Germinal center (tissue), 1 donor: Measurements from ENCODE around the gene OAS3.
"Not testable (repeated sequence)": the region's sequence is repeated elsewhere in the genome, so short reads cannot be mapped to it uniquely, and the experiment has no call there.

Experiments
- DNase-seq: peaks from one replicate; pipeline ENCODE4 v3.0.0; 2012; ENCODE audit warnings: mixed read lengths, low spot score

Gene OAS3, protein sequence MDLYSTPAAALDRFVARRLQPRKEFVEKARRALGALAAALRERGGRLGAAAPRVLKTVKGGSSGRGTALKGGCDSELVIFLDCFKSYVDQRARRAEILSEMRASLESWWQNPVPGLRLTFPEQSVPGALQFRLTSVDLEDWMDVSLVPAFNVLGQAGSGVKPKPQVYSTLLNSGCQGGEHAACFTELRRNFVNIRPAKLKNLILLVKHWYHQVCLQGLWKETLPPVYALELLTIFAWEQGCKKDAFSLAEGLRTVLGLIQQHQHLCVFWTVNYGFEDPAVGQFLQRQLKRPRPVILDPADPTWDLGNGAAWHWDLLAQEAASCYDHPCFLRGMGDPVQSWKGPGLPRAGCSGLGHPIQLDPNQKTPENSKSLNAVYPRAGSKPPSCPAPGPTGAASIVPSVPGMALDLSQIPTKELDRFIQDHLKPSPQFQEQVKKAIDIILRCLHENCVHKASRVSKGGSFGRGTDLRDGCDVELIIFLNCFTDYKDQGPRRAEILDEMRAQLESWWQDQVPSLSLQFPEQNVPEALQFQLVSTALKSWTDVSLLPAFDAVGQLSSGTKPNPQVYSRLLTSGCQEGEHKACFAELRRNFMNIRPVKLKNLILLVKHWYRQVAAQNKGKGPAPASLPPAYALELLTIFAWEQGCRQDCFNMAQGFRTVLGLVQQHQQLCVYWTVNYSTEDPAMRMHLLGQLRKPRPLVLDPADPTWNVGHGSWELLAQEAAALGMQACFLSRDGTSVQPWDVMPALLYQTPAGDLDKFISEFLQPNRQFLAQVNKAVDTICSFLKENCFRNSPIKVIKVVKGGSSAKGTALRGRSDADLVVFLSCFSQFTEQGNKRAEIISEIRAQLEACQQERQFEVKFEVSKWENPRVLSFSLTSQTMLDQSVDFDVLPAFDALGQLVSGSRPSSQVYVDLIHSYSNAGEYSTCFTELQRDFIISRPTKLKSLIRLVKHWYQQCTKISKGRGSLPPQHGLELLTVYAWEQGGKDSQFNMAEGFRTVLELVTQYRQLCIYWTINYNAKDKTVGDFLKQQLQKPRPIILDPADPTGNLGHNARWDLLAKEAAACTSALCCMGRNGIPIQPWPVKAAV

DNA sequence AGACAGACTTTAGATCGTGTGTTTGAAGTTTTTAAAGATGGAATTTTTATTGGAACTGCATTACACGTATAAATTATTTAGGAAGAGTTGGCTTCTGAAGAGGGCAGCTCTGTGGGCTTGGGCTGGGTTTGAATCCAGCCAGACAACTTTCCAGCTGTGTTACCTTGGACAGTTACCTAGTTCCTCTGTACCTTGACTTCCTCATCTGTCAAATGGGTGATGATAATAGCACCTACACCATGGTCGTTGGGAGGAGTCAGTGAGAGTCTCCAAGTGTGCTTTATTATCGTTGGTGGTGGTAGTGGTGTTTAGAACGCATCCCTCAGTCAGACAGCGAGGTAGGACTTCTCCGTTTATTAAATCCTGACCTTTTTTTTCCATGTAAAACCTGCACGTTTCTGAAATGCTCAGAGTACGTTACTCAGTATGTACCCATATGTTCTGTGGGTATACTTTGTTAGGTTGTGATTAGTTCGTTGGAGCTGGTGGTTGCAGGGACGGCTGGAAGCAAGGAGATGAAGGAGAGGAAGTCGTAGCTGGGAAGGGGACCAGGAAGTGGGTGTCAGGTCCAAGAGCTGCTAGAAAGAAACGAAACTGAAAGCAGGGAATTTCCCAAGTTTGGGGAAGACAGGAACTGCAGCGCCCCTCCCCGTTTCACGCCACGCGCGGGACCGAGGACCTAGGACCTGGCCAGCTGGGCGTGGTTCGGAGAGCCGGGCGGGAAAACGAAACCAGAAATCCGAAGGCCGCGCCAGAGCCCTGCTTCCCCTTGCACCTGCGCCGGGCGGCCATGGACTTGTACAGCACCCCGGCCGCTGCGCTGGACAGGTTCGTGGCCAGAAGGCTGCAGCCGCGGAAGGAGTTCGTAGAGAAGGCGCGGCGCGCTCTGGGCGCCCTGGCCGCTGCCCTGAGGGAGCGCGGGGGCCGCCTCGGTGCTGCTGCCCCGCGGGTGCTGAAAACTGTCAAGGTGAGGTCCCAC lies at the start of gene OAS3:
TSS of gene OAS3 (plus strand) at position 734 of the 979 bp plus-strand sequence. CDS start at position 791, 57 bp downstream.
- peak; percentile 50 for DNase-seq

DNA sequence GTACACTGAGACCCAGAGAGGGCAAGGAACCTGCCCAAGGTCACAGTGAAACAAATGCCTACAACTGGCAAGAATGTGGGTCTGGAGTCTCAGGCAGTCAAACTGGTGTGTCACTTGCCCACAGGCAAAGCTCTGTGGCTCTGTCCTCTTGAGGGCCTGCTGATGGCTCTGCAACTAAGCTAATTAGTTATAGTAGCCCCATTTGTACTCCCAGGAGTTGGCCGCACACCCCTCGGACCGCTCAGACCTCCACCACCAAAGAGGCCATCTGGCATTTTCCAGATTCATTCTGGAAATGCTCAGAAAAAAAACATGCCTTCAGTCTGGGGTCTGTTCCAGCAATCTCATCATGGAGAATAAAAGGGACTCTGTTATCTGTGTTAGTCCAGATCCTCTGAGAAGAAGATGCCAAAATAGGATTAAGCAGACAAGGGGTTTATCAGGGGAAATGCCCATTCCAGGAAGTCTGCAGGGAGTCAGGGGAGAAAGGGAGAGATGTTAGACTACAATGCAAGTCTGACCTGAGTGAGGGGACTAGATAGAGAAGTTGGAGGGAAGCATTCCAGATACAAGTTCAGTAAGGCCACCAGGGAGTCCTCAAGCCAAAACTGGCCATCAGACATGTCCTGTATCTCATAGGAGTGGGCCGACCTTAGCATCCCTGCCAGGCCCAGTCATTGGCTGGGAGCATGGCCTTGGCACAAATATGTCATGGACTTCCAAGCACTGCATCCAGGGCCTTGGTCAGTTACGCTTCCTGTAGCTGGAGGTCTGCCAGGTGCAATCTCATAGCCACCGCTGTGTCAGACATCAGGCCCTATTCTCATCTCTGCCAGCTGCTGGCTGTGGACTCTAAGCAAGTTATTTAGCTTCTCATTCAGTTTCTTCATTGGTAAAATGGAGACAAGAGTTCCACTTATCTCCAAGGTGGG lies 46.9 kb upstream of the OAS3 start:
- DNase-seq: no peak

DNA sequence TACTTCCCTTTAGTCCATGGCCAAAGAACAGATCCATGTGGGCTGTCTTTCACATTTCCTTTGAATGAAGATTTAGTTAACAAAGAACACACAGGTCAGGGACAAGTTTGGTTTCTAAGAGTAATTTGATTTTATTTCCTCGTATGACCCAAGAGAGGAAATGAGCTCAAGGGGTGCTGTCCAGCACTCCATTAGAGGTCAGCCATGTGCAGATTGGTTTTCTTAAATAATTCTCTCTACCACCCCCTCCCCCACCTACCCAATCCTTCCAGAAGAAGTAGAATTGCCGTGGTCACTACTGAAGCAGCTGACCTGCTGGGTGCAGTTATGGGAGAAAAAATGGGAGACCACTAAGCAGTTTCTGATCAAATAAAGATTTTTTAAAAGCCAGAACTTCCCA lies 45.4 kb upstream of the OAS3 start:
- no peak for DNase-seq

DNA sequence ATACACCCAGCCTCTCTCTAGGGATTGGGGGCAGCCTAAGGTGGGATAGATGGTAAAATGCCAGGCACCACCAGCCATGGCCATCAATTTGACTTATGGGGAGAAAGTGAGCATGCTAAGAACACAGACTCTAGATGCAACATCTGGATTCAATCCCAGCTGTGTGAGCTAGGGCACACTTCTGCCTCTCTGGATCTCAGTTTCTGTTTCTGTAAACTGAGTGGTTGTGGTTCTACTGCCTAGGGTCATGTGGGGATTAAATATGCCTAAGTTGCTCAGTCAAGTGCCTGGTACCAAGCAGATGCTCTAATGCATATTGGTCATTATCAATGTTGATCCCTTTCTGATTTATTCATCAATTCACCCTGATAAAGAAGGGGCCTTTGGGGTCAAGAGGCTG lies 44.1 kb upstream of the OAS3 start:
- no peak for DNase-seq

DNA sequence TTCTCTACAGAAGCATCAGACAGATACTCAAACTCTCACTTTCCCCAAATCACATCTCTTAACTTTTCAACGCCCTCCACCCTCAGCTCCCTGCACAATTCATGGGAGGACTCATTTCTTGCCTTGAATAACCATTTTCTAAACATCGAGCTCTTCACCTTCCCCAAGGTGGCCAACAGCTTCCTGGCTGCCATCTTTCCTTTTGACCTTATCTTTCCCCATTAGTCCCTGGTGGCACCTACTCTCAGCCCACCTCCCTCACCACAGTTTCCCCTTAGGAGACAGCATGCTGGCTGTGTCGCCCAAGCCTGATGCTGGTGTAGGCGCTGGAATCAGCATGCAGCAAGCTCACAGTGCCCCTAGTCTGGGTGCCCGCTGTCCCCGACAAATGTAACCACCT lies 39.9 kb upstream of the OAS3 start:
- DNase-seq: no peak

DNA sequence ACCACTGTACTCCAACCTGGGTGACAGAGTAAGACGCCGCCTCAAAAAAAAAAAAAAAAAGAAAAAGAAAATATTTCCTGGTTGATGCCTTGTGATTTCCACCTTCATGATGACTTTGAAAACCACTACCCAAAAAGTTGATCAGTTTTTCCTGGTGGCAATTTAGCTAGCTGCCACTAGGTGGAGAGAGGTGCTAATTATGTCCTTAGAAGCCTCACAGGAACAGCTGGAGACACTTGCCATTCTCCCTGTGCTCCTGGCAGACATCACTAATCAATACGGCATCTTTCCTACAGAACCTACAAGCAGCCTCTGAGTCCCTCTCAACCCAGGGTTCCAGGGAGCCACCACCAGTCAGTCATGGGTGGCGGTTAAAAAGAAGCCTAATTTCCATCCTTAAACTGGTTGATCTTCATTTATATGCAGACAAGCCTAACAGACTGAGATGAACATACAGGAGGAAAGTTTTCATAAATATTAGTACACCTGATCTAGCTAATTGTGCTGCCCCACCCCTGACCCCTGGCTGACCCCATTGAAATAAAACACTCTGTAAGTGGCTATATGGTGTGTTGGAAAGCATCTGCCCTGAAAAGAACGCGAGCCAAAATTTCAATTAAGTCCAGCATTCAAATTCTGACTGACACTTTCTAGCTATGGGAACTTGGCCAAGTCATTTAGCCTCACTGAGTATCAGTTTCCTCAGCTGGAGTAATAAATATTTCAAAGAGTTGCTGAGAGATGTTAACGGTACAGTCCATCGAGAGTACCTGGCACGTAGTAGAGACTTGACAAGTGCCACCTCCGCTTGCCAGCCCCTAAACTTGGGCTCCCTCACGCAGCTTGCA lies 37.8 kb upstream of the OAS3 start:
- DNase-seq: peak; percentile 50

DNA sequence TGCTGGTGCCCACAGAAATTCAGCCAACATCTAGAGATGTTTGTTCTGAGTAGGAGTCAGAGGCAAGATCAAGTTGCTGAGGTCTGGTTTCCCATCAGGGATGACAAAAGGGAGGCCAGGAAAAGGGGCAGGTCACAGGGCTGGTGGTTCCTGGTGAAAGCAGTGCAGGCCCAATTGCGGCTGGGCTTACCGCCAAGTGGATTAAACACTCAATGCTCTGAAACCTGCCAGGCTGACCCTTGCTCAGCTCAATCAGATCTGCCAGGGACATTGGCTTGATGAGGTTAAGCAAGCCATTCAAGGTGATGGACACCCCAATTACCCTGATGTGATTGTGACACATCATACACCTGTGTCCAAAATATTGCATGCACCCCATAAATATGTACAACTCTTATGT lies 37.0 kb upstream of the OAS3 start:
- DNase-seq: no peak

DNA sequence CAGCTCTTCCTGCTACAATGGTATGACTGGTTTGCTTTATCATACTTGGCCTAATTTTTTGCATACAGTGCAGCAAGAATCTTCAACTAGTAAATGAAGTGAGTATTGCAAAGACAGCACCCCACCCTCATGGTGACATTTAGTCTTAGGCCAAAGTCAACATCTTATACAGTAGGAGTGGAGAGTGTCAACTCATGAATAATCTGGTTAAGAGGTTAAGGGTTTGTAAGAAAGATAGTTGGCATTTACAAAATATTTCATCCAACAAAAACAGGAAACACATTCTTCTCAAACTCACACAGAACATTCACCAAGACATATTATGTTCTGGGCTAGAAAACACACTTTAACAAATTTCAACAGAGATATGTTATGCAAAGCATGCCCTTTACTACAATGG lies 33.7 kb upstream of the OAS3 start:
- DNase-seq: no peak

DNA sequence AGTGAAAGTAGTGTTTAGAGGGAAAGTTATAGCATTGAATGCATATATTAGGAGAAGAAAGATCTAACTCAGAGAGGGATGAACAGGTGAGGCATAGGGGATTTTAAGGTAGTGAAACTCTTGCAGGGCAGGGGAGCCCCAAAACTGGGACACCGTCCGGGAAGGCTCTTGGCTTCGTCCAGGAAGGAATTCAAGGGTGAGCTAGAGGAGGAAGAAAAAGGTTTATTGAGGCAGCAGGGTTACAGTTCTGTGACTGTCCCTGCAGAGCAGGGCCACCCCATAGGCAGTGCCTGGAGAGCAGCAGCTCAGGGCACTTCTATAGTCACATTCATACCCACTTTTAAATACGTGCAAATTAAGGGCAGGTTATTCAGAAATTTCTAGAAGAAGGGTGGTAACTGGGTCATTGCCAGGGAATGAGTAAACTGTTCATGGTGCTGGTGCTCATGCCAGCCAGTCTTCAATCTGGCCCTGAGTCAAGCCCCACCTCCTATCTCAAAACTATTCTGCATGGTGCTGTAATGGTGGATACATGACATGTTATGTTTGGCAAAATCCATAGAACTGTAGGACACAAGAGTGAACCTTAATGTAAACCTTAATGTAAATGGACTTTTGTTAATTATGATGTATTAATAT lies 32.7 kb upstream of the OAS3 start:
- no peak for DNase-seq

DNA sequence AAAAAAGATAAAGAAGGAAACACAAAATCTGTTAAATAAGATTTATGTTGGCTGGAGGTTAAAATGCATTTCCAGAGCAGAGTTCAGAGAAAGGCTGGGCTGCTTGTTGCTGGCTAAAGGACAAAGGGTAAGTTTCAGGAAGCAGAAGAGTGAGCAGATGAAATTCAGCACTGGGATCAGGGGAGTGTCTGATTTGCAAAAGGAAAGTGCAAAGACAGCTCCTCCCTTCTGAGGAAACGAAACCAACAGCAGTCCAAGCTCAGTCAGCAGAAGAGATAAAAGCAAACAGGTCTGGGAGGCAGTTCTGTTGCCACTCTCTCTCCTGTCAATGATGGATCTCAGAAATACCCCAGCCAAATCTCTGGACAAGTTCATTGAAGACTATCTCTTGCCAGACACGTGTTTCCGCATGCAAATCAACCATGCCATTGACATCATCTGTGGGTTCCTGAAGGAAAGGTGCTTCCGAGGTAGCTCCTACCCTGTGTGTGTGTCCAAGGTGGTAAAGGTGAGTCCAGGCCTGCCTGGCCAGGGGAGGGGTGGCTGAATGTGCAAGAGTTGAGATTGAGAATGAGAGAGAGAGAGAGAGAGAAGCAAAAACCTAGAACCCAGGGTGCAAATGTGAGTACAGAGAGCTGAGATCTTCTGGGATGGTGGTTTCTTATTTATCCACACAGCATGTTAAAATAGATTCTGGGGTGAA lies 31.4 kb upstream of the OAS3 start, which contains the start of gene OAS1:
TSS of gene OAS1 (plus strand) at position 251 of the 703 bp plus-strand sequence. CDS start at position 329, 78 bp downstream.
- DNase-seq: peak; percentile 70

DNA sequence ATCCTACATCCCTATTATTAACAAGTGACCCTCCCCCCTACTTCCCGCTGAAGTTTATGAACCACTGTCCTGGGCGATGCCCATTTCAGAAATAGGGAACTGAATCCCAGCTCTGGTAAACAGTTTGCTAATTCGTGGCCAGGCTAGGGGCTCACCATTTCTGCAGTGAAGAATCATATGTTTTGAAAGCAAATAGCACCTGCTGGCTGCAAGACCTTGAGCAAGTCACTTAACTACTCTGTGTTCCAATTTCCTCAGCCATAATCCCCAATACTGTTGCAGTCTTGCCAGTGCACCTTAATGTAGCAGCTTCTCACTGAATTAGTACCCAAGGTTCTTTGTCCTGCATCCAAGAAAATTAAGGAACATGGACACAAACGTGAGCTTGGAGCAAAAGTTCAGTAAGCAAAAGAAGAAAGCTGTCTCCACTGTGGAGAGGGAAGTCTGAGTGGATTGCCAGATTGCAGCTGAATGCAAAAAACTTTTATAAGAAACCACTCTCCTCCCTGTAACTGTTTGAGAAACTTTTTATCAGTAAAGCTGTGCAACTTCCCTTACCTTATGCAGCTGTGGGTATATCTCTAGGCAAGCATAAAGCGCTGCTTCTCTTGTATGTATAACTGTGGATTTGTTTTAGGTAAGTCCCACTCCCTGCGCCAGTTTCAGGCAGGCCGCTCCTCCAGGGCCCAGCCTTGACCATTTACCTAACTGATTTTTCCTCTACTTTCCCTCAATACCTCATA lies 30.7 kb upstream of the OAS3 start:
- DNase-seq: peak; percentile 45

DNA sequence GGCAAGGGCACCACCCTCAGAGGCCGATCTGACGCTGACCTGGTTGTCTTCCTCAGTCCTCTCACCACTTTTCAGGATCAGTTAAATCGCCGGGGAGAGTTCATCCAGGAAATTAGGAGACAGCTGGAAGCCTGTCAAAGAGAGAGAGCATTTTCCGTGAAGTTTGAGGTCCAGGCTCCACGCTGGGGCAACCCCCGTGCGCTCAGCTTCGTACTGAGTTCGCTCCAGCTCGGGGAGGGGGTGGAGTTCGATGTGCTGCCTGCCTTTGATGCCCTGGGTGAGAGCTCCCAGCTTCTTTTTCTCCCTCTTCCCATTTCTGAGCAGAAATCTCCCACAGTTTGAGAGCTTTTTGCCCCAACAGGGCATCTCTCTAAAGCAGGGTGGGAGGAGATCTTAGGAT lies 29.7 kb upstream of the OAS3 start:
- no peak for DNase-seq

DNA sequence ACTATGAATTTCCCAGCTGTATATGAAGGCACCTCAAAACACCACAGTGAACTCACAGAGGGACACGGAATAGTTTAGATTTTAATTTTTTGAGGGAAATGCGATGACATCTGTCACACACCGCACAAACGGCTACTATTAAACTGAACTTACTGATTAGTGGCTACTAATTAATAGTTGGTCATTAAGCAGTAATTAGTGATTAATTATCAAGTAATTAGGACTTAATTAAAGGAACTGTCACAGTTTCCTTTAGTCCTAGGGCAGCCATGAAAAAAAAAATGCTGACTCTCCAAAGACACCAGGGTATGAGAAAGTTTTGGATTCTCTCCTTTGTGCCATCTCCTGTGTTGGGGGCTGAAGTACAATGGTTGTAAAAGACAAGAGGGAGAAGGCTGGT lies 28.6 kb upstream of the OAS3 start:
- no peak for DNase-seq

DNA sequence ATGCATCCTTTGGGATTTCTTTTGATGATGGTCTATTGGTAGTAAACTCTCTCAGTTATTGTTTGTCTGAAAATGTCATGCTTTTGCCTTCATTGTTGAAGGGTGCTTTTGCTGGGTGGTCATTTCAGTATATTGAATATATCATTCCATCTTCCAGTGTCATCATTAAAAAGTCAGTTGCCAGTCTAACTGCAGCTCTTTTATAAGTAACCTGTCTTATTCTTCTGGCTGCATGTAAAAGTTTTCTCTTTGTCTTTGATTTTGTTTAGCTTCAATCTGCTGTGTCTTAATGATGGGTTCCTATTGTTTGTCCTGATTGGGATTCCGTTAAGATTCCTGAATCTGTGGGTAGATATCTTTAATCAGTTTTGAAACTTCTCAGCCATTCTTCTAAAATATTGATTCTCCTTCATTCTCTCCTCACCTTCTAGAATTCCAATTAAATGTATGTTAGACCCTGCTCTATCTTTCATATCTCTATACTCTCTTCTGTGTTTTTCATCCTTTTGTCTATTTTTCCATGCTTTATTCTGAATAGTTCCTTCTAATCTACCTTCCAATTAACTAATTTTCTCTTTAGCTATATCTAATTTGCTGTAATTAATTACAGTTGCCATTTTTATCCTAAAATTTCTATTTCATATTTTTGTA lies 25.1 kb upstream of the OAS3 start:
- no peak for DNase-seq

DNA sequence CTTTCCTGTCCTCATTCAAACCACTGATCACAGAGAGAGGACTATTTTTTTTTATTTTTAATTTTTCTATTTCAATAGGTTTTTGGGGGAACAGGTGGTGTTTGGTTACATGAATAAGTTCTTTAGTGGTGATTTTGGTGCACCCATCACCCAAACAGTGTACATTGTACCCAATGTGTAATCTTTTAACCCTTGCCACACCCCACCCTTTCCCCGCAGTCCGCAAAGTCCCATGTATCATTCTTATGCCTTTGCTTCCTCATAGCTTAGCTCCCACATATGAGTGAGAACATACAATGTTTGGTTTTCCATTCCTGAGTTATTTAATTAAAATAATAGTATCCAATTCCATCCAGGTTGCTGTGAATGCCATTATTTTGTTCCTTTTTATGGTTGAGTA lies 24.4 kb upstream of the OAS3 start:
- not testable (repeated sequence) for DNase-seq

DNA sequence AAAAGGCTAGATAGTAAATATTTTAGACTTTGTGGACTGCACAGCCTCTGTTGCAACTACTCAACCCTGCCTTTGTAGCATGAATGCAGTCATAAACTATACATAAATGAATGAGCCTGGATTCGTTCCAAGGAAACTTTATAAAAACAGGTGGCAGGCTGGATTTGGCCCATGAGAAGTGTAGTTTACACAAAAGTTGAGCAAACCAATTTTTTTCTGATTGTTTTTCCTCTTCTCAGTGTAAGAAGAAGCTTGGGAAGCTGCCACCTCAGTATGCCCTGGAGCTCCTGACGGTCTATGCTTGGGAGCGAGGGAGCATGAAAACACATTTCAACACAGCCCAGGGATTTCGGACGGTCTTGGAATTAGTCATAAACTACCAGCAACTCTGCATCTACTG lies 22.0 kb upstream of the OAS3 start:
- no peak for DNase-seq

DNA sequence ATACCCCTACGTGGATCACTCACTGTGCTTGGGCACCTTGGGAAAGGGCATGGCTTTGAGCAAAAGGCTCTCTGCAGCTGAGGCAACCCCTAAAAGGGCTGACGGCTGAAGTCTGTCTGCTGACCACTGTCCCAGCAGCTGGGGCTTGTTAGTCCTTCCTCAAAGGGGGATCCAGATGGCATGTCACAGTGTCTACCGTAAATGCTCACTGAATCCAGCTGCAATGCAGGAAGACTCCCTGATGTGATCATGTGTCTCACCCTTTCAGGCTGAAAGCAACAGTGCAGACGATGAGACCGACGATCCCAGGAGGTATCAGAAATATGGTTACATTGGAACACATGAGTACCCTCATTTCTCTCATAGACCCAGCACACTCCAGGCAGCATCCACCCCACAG lies 19.2 kb upstream of the OAS3 start:
- no peak for DNase-seq
